Stimulated activated naive B cell treated with anti-CD40 and anti-IgM and Interleukin-4, amounts not matched to agents 10 μg/mL and 1 μg/mL and 100 μg/mL, for 72 hours (primary cell): ENCODE measurements around the gene PIP4K2A.
"Not testable (repeated sequence)": the region's sequence is repeated elsewhere in the genome, so short reads cannot be mapped to it uniquely, and the experiment has no call there.

Source experiments
- ATAC-seq, 2 donors: fragments of 150-1000 bp; cut with Tn5 transposase; replicated peaks; 2 replicates each; pipeline ENCODE4 v1.10.0; 2021; ENCODE audit warnings: moderate library complexity in 1 of 2
- DNase-seq: peaks from one replicate; pipeline ENCODE4 v3.0.0; 2021
- H3K27ac Mint-ChIP-seq: one replicate; pipeline ENCODE4 v1.8.0; 2022; ENCODE audit warnings: mild to moderate bottlenecking, mixed read lengths
- H3K27me3 Mint-ChIP-seq, 2 donors: one replicate each; pipeline ENCODE4 v1.8.0; 2022; ENCODE audit warnings: mixed read lengths in 2 of 2
- H3K36me3 Mint-ChIP-seq, 2 donors: one replicate each; pipeline ENCODE4 v1.8.0; 2022; ENCODE audit warnings: mixed read lengths in 2 of 2, mild to moderate bottlenecking in 1 of 2
- H3K4me1 Mint-ChIP-seq, 2 donors: one replicate each; pipeline ENCODE4 v1.8.0; 2022; ENCODE audit warnings: mixed read lengths in 2 of 2, mild to moderate bottlenecking in 1 of 2
- H3K4me3 Mint-ChIP-seq, 2 donors: one replicate each; pipeline ENCODE4 v1.8.0; 2022; ENCODE audit warnings: mild to moderate bottlenecking in 2 of 2, mixed read lengths in 2 of 2, moderate library complexity in 1 of 2
- H3K9me3 Mint-ChIP-seq, 2 donors: one replicate each; pipeline ENCODE4 v1.8.0; 2022; ENCODE audit warnings: mixed read lengths in 2 of 2, mild to moderate bottlenecking in 1 of 2

The PIP4K2A gene

GRCh38 chr10:22714479-22715289 lies at the start of gene PIP4K2A:
PIP4K2A (minus strand) TSS chr10:22714578; CDS start chr10:22714326, 252 bp downstream.
- peak; percentile 60 for DNase-seq
- Mint-ChIP-seq H3K36me3 (peaks cover 3 to 7% of the 10 kb centered on the region in 2 donors), H3K4me3 (peak within 1 kb of the TSS; percentile 88 to 92), H3K4me1 (peaks cover 21 to 42% of the 10 kb centered on the region in 2 donors), H3K9me3 (no peaks in the 10 kb centered on the region), H3K27me3 (peaks cover 4 to 9% of the 10 kb centered on the region in 2 donors), H3K27ac (peak within 1 kb of the TSS; percentile 77)
- ATAC-seq: peak; percentile 86 to 88

DNA sequence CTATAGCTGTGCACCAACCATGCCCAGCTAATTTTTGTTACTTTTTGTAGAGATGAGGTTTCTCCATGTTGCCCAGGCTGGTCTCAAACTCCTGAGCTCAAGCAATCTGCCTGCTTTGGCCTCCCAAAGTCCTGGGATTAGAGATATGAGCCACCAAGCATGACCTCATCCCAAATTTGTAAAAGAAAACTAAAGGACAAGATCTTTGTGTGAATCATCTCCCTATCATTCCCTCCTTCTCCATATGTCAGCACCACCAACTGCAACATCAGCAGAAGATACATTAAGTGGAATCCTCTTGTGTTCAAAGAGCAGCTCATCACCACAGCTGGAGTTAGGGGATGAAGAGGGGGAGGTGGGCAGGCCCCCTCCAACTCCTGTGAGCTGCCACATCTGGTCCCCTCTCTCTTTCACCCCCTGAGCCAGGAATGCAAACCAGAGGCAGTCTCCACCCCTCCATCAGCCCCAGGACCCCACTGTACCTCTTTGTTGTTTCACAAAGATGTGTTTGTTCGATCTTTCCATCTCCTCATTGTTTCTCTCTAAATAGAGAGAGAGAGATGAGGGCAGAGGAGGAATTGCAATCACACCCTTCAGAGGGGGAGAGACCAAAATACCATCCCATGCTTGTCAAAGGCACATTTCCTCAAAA lies 47.3 kb upstream of the PIP4K2A start:
- Mint-ChIP-seq H3K27me3 (peaks cover 0 to 7% of the 10 kb centered on the region in 2 donors), H3K36me3 (no peaks in the 10 kb centered on the region), H3K4me3 (no peak overlapping the region), H3K4me1 (peaks cover 16 to 32% of the 10 kb centered on the region in 2 donors), H3K9me3 (no peaks in the 10 kb centered on the region), H3K27ac (no peak overlapping the region)
- DNase-seq: no peak
- ATAC-seq: no peak

- ATAC-seq: no peak
These were observed 45.6 kb upstream of the PIP4K2A start for GRCh38 chr10:22760025-22760424.

DNA sequence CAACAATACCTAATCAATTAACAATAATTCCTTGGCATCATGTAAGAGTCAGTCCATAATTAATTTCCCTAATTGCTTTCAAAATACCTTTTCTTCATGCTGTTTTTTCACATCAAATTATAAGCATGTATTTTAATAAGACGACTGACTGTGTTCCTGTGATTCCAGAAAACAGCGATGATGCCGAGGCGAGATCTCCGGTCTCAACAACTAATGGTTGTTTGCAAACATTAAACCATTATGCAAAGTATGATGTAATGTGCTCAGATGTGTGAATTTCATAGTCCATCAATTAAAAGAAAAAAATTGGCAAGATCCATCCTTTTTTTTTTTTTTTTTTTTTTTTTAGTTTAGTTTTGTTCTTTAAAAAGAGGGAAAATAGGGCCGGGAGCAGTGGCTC lies 44.5 kb upstream of the PIP4K2A start:
- no peak overlapping the region for H3K27ac Mint-ChIP-seq
- no peaks in the 10 kb centered on the region for H3K36me3 Mint-ChIP-seq
- no peak overlapping the region for H3K4me3 Mint-ChIP-seq
- DNase-seq: no peak
- peaks cover 0 to 8% of the 10 kb centered on the region in 2 donors for H3K4me1 Mint-ChIP-seq
- H3K9me3 Mint-ChIP-seq: peaks cover 0 to 2% of the 10 kb centered on the region in 2 donors
- peaks cover 0 to 7% of the 10 kb centered on the region in 2 donors for H3K27me3 Mint-ChIP-seq
- ATAC-seq: no peak

More at GRCh38 chr10:22760025-22760424, 45.6 kb upstream of the PIP4K2A start:
- no peaks in the 10 kb centered on the region for H3K36me3 Mint-ChIP-seq
- no peak overlapping the region for H3K27ac Mint-ChIP-seq
- H3K4me3 Mint-ChIP-seq: no peak overlapping the region
- peaks cover 7 to 17% of the 10 kb centered on the region in 2 donors for H3K4me1 Mint-ChIP-seq
- peaks cover 0 to 7% of the 10 kb centered on the region in 2 donors for H3K27me3 Mint-ChIP-seq
- no peak for DNase-seq
- H3K9me3 Mint-ChIP-seq: peaks cover 0 to 2% of the 10 kb centered on the region in 2 donors

DNA sequence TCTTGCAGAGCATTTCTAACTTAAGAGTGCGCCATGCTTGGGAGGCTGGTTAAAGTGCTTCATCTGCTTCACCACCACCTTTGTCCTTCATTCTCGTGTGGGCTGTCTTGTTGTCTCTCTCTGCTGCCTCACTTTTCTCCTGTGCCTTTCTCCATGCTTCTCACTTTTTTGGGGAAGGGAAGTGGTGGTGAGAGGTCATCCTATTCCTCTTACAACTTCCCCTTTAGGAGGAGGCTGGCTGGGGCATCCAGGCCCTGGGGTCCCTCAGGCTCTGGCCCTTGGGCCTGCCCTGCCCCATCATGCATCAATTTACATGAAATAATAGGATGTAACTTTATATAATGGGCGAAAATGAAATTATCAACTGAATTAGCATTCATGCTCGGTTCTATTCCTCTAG lies 39.9 kb upstream of the PIP4K2A start:
- no peaks in the 10 kb centered on the region for H3K4me1 Mint-ChIP-seq
- DNase-seq (no peak), ATAC-seq (no peak)
- peaks cover 0 to 6% of the 10 kb centered on the region in 2 donors for H3K27me3 Mint-ChIP-seq
- H3K27ac Mint-ChIP-seq: no peak overlapping the region
- peaks cover 0 to 2% of the 10 kb centered on the region in 2 donors for H3K9me3 Mint-ChIP-seq
- no peaks in the 10 kb centered on the region for H3K36me3 Mint-ChIP-seq
- no peak overlapping the region for H3K4me3 Mint-ChIP-seq

DNA sequence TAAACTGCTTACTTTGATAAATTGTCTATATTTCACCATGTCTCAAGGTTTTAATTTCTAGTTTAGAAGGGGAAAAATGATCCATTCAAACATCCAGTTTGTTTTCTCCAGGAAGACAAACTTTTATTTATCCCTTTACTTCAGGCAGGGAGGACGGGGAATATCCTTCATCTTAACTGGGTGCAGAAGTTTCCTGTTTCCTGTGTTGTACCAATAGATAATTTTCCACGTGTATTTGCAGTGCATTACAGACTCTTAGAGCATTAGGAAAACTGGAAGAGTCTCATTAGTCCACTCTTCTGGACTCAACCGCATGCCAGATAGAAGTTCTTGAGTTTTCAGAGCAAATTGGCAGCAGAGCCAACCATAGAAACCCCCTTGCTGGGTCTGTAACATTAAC lies 39.4 kb upstream of the PIP4K2A start:
- DNase-seq (no peak), ATAC-seq (no peak)
- peaks cover 0 to 6% of the 10 kb centered on the region in 2 donors for H3K27me3 Mint-ChIP-seq
- no peaks in the 10 kb centered on the region for H3K36me3 Mint-ChIP-seq
- H3K4me1 Mint-ChIP-seq: no peaks in the 10 kb centered on the region
- no peak overlapping the region for H3K4me3 Mint-ChIP-seq
- H3K27ac Mint-ChIP-seq: no peak overlapping the region
- H3K9me3 Mint-ChIP-seq: peaks cover 0 to 2% of the 10 kb centered on the region in 2 donors

DNA sequence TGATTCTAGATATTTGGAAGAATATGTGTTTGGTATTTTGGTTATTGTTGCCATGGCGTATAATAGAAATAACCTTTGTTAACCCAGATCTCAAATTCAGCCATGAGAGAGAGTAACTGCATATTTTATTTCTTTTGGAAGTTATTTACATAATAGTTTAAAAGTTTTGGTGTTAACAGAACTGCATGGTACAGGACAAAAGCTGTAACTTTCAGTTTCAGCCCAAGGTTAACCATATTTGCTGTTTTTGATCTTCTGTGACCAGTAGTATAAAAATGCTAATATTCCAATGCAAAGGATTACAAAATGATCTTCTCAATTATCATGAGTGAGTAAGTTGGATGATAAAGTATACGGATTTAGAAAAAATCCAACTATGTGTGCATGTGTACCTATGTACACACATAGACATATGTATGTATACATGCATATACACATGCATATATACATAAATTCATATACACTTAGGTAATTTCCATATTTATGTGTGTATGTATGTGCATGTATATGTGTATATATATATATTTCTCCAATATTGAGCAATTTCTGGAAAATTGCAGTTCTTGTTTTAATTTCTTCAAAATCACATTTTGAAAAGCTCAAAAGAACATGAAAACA lies 38.0 kb upstream of the PIP4K2A start:
- Mint-ChIP-seq H3K4me3 (no peak overlapping the region), H3K36me3 (no peaks in the 10 kb centered on the region), H3K27ac (no peak overlapping the region), H3K9me3 (peaks cover 0 to 2% of the 10 kb centered on the region in 2 donors), H3K27me3 (peaks cover 0 to 6% of the 10 kb centered on the region in 2 donors), H3K4me1 (no peaks in the 10 kb centered on the region)
- no peak for ATAC-seq
- no peak for DNase-seq

DNA sequence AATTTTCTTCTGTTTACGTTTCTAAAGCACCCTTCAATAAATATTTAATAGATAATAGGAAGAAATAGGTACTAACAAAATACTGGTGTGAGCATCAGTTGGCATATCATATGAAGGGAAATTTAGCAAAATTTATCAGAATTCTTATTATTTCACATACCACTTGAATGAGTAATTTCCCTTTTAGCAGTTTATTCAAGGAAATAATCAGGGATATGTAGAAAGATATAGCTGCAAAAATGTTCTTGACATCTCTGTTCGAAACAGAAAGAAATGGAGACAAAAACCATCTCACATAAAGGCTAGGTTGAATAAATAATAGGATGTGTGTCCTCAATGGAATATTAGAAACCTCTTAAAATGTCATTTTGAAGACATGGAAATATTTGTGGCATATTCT lies 35.8 kb upstream of the PIP4K2A start:
- Mint-ChIP-seq H3K36me3 (peaks cover 0 to 2% of the 10 kb centered on the region in 2 donors), H3K4me1 (no peaks in the 10 kb centered on the region), H3K4me3 (no peak overlapping the region), H3K9me3 (no peaks in the 10 kb centered on the region), H3K27me3 (peaks cover 0 to 6% of the 10 kb centered on the region in 2 donors), H3K27ac (no peak overlapping the region)
- DNase-seq: no peak
- no peak for ATAC-seq

DNA sequence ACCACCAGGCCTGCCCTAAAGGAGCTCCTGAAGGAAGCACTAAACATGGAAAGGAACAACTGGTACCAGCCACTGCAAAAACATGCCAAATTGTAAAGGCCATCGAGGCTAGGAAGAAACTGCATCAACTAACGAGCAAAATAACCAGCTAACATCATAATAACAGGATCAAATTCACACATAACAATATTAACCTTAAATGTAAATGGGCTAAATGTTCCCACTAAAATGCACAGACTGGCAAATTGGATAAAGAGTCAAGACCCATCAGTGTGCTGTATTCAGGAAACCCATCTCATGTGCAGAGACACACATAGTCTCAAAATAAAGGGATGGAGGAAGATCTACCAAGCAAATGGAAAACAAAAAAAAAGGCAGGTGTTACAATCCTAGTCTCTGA lies 30.5 kb upstream of the PIP4K2A start:
- H3K36me3 Mint-ChIP-seq, H3K4me3 Mint-ChIP-seq, ATAC-seq, H3K27me3 Mint-ChIP-seq, DNase-seq, H3K9me3 Mint-ChIP-seq: not testable (repeated sequence)
- peaks cover 11 to 23% of the 10 kb centered on the region in 2 donors for H3K4me1 Mint-ChIP-seq
- H3K27ac Mint-ChIP-seq: peak overlapping the region; percentile 17

DNA sequence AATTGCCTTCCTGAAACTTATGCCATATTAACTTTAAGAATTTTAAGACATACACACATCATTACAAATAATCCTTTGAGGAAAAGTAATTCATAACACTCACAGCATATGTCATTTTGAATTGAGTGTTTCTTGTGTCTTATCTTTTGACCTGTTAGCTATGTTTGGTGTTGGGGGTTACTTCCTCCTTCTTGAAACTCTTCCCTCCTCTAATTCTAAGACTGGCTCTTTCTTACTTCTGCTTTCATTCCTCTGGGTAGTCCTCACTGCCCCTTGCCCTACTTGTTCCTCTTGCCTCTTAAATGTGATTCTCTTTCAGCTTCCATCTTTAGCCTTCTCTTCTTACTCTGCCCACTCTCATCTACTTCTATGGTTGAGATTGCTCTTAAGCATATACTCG lies 28.3 kb upstream of the PIP4K2A start:
- peak; percentile 100 for ATAC-seq
- Mint-ChIP-seq H3K9me3 (peaks cover 0 to 5% of the 10 kb centered on the region in 2 donors), H3K4me3 (peak overlapping the region in 1 of 2 donors; percentile 12), H3K27ac (peak overlapping the region; percentile 1), H3K36me3 (peaks cover 0 to 2% of the 10 kb centered on the region in 2 donors), H3K4me1 (peaks cover 11 to 23% of the 10 kb centered on the region in 2 donors), H3K27me3 (no peaks in the 10 kb centered on the region)
- DNase-seq: peak; percentile 17

DNA sequence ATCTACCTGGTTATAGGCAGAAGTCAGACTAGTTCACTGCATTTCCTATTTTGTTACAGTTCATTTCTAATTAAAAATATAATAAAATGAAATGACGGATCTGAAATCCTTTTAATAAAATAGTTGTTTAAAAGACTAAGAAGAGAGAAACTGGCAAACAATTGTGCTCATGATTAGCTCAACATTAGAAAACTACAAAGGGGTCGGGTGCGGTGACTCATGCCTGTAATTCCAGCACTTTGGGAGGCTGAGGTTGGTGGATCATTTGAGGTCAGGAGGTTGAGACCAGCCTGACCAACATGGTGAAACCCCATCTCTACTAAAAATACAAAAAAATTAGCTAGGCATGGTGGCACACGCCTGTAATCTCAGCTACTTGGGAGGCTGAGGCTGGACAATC lies 27.3 kb upstream of the PIP4K2A start:
- not testable (repeated sequence) for H3K27me3 Mint-ChIP-seq, H3K36me3 Mint-ChIP-seq, H3K4me3 Mint-ChIP-seq, H3K9me3 Mint-ChIP-seq, DNase-seq, ATAC-seq, H3K27ac Mint-ChIP-seq
- H3K4me1 Mint-ChIP-seq: peaks cover 11 to 23% of the 10 kb centered on the region in 2 donors

DNA sequence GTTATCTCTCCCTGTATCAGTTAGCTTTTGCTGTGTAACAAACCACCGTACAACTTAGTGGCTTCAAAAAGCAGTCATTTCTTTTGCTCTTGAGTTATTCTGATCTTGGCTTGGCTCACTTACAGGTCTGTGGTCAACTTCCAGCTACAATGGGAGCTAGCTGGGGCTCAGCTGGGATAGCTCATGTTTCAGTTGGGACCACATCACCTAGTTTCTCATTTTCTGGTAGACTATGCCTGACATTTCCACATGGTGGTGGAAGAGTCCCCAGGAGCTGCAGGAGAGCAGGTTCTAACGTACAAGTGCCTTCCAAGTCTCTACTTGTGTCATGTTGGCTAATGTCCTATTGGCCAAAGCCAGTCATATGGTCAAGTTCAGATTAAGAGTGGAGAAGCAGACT lies 25.8 kb upstream of the PIP4K2A start:
- no peaks in the 10 kb centered on the region for H3K36me3 Mint-ChIP-seq
- H3K27ac Mint-ChIP-seq: no peak overlapping the region
- H3K4me3 Mint-ChIP-seq: no peak overlapping the region
- H3K9me3 Mint-ChIP-seq: peaks cover 0 to 5% of the 10 kb centered on the region in 2 donors
- peaks cover 11 to 23% of the 10 kb centered on the region in 2 donors for H3K4me1 Mint-ChIP-seq
- ATAC-seq: no peak
- DNase-seq: no peak
- H3K27me3 Mint-ChIP-seq: no peaks in the 10 kb centered on the region

DNA sequence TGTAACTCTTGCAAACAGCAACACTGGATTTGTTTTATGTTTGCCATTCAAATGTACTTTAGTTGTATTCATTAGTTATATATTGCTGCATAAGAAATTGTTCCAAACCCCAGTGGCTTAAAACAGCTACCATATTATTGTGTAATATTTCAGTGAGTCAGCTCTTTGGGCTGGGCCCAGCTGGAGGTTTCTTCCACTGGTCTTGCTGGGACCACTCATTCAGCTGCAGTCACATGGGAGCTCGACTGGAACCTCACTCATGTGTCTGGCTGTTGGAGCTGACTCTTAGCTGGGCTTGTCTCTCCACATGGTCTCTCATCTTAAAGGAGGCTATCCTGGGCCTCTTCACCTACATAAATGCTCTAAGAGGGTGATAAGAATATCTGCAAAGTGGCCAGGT lies 23.2 kb upstream of the PIP4K2A start:
- Mint-ChIP-seq H3K4me3 (no peak overlapping the region), H3K4me1 (peaks cover under 1 to 9% of the 10 kb centered on the region in 2 donors), H3K36me3 (peaks cover 0 to 3% of the 10 kb centered on the region in 2 donors), H3K27me3 (peaks cover 8 to 13% of the 10 kb centered on the region in 2 donors), H3K27ac (no peak overlapping the region), H3K9me3 (peaks cover 0 to 4% of the 10 kb centered on the region in 2 donors)
- ATAC-seq: no peak
- DNase-seq: no peak

- H3K27ac Mint-ChIP-seq: no peak overlapping the region
- peaks cover 0 to 4% of the 10 kb centered on the region in 2 donors for H3K9me3 Mint-ChIP-seq
- no peak overlapping the region for H3K4me3 Mint-ChIP-seq
- H3K4me1 Mint-ChIP-seq: no peaks in the 10 kb centered on the region
- ATAC-seq (no peak), DNase-seq (no peak)
- H3K27me3 Mint-ChIP-seq: peaks cover 12 to 28% of the 10 kb centered on the region in 2 donors
- peaks cover 0 to 3% of the 10 kb centered on the region in 2 donors for H3K36me3 Mint-ChIP-seq
These were observed 21.8 kb upstream of the PIP4K2A start for GRCh38 chr10:22736134-22736533.
